ENCODE measurements around the gene IMMP2L.
A peak's percentile ranks its signal among the peaks of the same experiment; 100 is the strongest.

Gene IMMP2L

GRCh38 chr7:111312966-111313365, 249.3 kb downstream of the IMMP2L start:
- no peak overlapping the region for H3K27ac Mint-ChIP-seq
- no peaks in the 10 kb centered on the region for H3K4me1 Mint-ChIP-seq
- H3K4me3 Mint-ChIP-seq = no peak overlapping the region
- H3K9me3 Mint-ChIP-seq = no peaks in the 10 kb centered on the region
- DNase-seq = no peak
- no peak for TF ChIP-seq CTCF (IDR thresholded peaks at IDR 0.05)
- no peaks in the 10 kb centered on the region for H3K27me3 Mint-ChIP-seq (ENCODE audit: low read depth, poor library complexity)
- no peaks in the 10 kb centered on the region for H3K36me3 Mint-ChIP-seq (ENCODE audit: low read depth)

GRCh38 chr7:111308691-111309090, 253.6 kb downstream of the IMMP2L start:
- H3K4me1 Mint-ChIP-seq = no peaks in the 10 kb centered on the region
- DNase-seq = no peak
- no peaks in the 10 kb centered on the region for H3K36me3 Mint-ChIP-seq (ENCODE audit: low read depth)
- no peaks in the 10 kb centered on the region for H3K9me3 Mint-ChIP-seq
- TF ChIP-seq CTCF (IDR thresholded peaks at IDR 0.05) = no peak
- H3K27ac Mint-ChIP-seq = no peak overlapping the region
- no peaks in the 10 kb centered on the region for H3K27me3 Mint-ChIP-seq (ENCODE audit: low read depth, poor library complexity)
- no peak overlapping the region for H3K4me3 Mint-ChIP-seq

- H3K27me3 Mint-ChIP-seq (ENCODE audit: low read depth, poor library complexity) = no peaks in the 10 kb centered on the region
- TF ChIP-seq CTCF (IDR thresholded peaks at IDR 0.05) = no peak
- no peak overlapping the region for H3K27ac Mint-ChIP-seq
- H3K4me3 Mint-ChIP-seq = no peak overlapping the region
- H3K36me3 Mint-ChIP-seq (ENCODE audit: low read depth) = no peaks in the 10 kb centered on the region
- H3K9me3 Mint-ChIP-seq = no peaks in the 10 kb centered on the region
- no peaks in the 10 kb centered on the region for H3K4me1 Mint-ChIP-seq
- no peak for DNase-seq
Measured at GRCh38 chr7:111301891-111302290, 260.4 kb downstream of the IMMP2L start.

- no peak for TF ChIP-seq CTCF (IDR thresholded peaks at IDR 0.05)
- H3K4me3 Mint-ChIP-seq = no peak overlapping the region
- H3K9me3 Mint-ChIP-seq = peaks cover 6% of the 10 kb centered on the region
- H3K27me3 Mint-ChIP-seq (ENCODE audit: low read depth, poor library complexity) = peaks cover 4% of the 10 kb centered on the region
- DNase-seq = no peak
- H3K27ac Mint-ChIP-seq = no peak overlapping the region
- no peaks in the 10 kb centered on the region for H3K36me3 Mint-ChIP-seq (ENCODE audit: low read depth)
- no peaks in the 10 kb centered on the region for H3K4me1 Mint-ChIP-seq
Measured at GRCh38 chr7:111294494-111294893, 267.8 kb downstream of the IMMP2L start.

- peak overlapping the region; percentile 39 for H3K27ac Mint-ChIP-seq
- H3K27me3 Mint-ChIP-seq (ENCODE audit: low read depth, poor library complexity) = peaks cover 4% of the 10 kb centered on the region
Measured at GRCh38 chr7:111292026-111292470, 270.2 kb downstream of the IMMP2L start.

More at GRCh38 chr7:111292026-111292470, 270.2 kb downstream of the IMMP2L start:
- Mint-ChIP-seq H3K4me3 (no peak overlapping the region), H3K9me3 (peaks cover 23% of the 10 kb centered on the region), H3K4me1 (no peaks in the 10 kb centered on the region), H3K36me3 (ENCODE audit: low read depth) (no peaks in the 10 kb centered on the region)
- no peak for DNase-seq
- TF ChIP-seq CTCF (IDR thresholded peaks at IDR 0.05) = no peak

All from nephron progenitor cell (in vitro differentiated cells).